ENCODE results near the gene TRAF7.

- TF ChIP-seq CTCF (IDR thresholded peaks at IDR 0.05) = no peak
- no peak for TF ChIP-seq POLR2AphosphoS5 (IDR thresholded peaks at IDR 0.05)
Observed at GRCh38 chr16:2171601-2172178, 16.1 kb downstream of the TRAF7 start.
